HEK293 (cell line): ENCODE measurements around the gene DST.

ENCODE experiments used
- BCL11B ChIP-seq: fragments of 450-650 bp; formaldehyde crosslinking; IDR thresholded peaks from 2 replicates; pipeline ENCODE4 v1.5.1; 2016; ENCODE audit warnings: low read depth, missing biosample characterization, missing genetic modification characterization
- CTCF ChIP-seq: fragments of 450-650 bp; formaldehyde crosslinking; IDR thresholded peaks from 2 replicates; pipeline ENCODE4 v1.5.1; 2016; ENCODE audit warnings: missing biosample characterization, missing genetic modification characterization
- SP2 ChIP-seq: fragments of 450-650 bp; formaldehyde crosslinking; IDR thresholded peaks from 2 replicates; pipeline ENCODE4 v1.5.1; 2016; ENCODE audit warnings: missing biosample characterization, missing genetic modification characterization
- ZFP37 ChIP-seq: fragments of 450-650 bp; formaldehyde crosslinking; IDR thresholded peaks from 2 replicates; pipeline ENCODE4 v1.5.1; 2016; ENCODE audit warnings: missing biosample characterization, missing genetic modification characterization
- ZNF114 ChIP-seq: fragments of 450-650 bp; formaldehyde crosslinking; IDR thresholded peaks from 2 replicates; pipeline ENCODE4 v1.5.0; 2017; ENCODE audit warnings: missing biosample characterization, missing genetic modification characterization
- ZNF274 ChIP-seq, 2 experiments: fragments of 200-500 bp in 1 of 2; fragments of 450-650 bp in 1 of 2; sonication (Bioruptor generic) in 1 of 2; formaldehyde crosslinking in 1 of 2; IDR thresholded peaks; 2 replicates each; pipeline versions ENCODE4 v1.5.1 to v1.6.1; 2014 to 2016; ENCODE audit warnings: borderline replicate concordance in 1 of 2, inconsistent platforms in 1 of 2, low read length in 1 of 2, missing biosample characterization in 1 of 2, missing genetic modification characterization in 1 of 2
- ZNF580 ChIP-seq: fragments of 450-650 bp; formaldehyde crosslinking; IDR thresholded peaks from 2 replicates; pipeline ENCODE4 v1.5.1; 2016; ENCODE audit warnings: missing biosample characterization, missing genetic modification characterization
- ZNF707 ChIP-seq: fragments of 450-650 bp; formaldehyde crosslinking; IDR thresholded peaks from 2 replicates; pipeline ENCODE4 v1.5.1; 2016; ENCODE audit warnings: missing biosample characterization, missing genetic modification characterization
- ZSCAN4 ChIP-seq: fragments of 450-650 bp; formaldehyde crosslinking; IDR thresholded peaks from 2 replicates; pipeline ENCODE4 v1.5.1; 2017; ENCODE audit warnings: missing biosample characterization, missing genetic modification characterization

DNA sequence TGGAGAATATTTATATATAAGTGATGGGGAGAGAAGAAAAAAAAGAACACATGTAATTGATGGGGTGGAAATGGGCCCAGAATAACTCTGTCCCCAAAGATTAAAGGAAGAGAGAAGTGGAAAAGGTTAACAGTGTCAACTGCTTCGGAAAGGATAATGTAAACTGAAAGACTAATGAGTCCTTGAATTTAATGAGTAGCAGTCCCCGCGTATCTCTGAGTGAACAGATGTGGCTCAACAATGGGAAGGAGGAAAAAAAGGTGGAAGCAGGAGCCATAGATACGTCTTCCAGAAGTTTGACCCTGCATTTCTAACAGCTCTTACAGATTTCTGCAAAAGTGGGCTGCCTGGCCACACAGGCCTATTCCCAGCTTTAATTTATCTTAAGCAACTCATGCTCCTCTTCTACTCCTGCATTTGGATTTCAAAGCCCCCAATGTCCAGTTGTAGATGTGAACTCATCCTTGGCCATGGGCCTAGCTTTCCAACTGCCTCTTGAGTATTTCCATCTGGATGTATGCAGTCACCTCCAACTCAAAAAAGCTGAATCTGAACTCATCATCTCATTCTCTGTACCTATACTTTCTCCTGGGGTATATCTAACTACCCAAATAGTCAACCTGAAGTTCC lies 61.3 kb downstream of the DST start:
- TF ChIP-seq BCL11B (tag by site-specific recombination) (no peak), ZNF707 (no peak), CTCF (no peak), ZNF274 (IDR thresholded peaks at IDR 0.05; ENCODE audit: low read length) (no peak), ZNF274 (tag by site-specific recombination; IDR thresholded peaks at IDR 0.05; ENCODE audit: borderline replicate concordance) (no peak), ZNF114 (tag by site-specific recombination) (no peak), ZNF580 (tag by site-specific recombination) (no peak), SP2 (tag by site-specific recombination) (no peak), ZFP37 (tag by site-specific recombination) (no peak), ZSCAN4 (tag by site-specific recombination) (no peak)
